HG03565 (cell line): ENCODE results near the gene S100P.
A peak's percentile ranks its signal among the peaks of the same experiment; 100 is the strongest.

Experiments used
- ATAC-seq: cut with Tn5 transposase; IDR thresholded peaks from one replicate; pipeline ENCODE4 v1.9.1; 2021; ENCODE audit warnings: mild to moderate bottlenecking, moderate library complexity; ENCODE audit not compliant: unreplicated experiment

Gene S100P

GRCh38 chr4:6695660-6696610 lies 2.3 kb downstream of the S100P start:
- no peak for ATAC-seq

- no peak for ATAC-seq
These were observed 2.9 kb downstream of the S100P start for GRCh38 chr4:6696611-6697010.

GRCh38 chr4:6697131-6697530 lies 3.5 kb downstream of the S100P start:
- ATAC-seq: no peak

- ATAC-seq: no peak
These were observed 5.7 kb downstream of the S100P start for GRCh38 chr4:6699388-6699787.

- ATAC-seq: no peak
These were observed 6.2 kb downstream of the S100P start for GRCh38 chr4:6699903-6700302.

- no peak for ATAC-seq
These were observed 7.7 kb downstream of the S100P start for GRCh38 chr4:6701371-6701770.

- ATAC-seq: no peak
These were observed 9.1 kb downstream of the S100P start for GRCh38 chr4:6702761-6703160.

- no peak for ATAC-seq
These were observed 10.1 kb downstream of the S100P start for GRCh38 chr4:6703786-6704185.

- no peak for ATAC-seq
These were observed 12.0 kb downstream of the S100P start for GRCh38 chr4:6705646-6706045.

- ATAC-seq: no peak
These were observed 12.5 kb downstream of the S100P start for GRCh38 chr4:6706173-6706572.

- ATAC-seq: peak; percentile 53
These were observed 15.8 kb downstream of the S100P start, which contains the start of gene MRFAP1L1 for GRCh38 chr4:6709230-6710114. Gene MRFAP1L1 (minus strand): TSS chr4:6709865. CDS start chr4:6709629, 236 bp downstream.

GRCh38 chr4:6710282-6710681 lies 16.6 kb downstream of the S100P start:
- no peak for ATAC-seq

GRCh38 chr4:6710996-6711395 lies 17.3 kb downstream of the S100P start:
- no peak for ATAC-seq

GRCh38 chr4:6714954-6715353 lies 21.3 kb downstream of the S100P start:
- ATAC-seq: no peak

GRCh38 chr4:6715704-6716017 lies 22.0 kb downstream of the S100P start:
- ATAC-seq: no peak

GRCh38 chr4:6716018-6716911 lies 22.6 kb downstream of the S100P start, which contains the start of gene BLOC1S4:
Gene BLOC1S4 (plus strand): TSS chr4:6716174. CDS start chr4:6716210, 36 bp downstream.
- peak; percentile 77 for ATAC-seq

- ATAC-seq: no peak
These were observed 23.4 kb downstream of the S100P start for GRCh38 chr4:6716958-6717655.

- no peak for ATAC-seq
These were observed 25.4 kb downstream of the S100P start for GRCh38 chr4:6718932-6719610.

- ATAC-seq: no peak
These were observed 26.0 kb downstream of the S100P start for GRCh38 chr4:6719611-6720179.
